NCI-H1105 treated with DMSO at 0.1 percent for 48 hours (cell line): ENCODE data around the gene TBCCD1.
"Not testable (repeated sequence)": the region's sequence is repeated elsewhere in the genome, so short reads cannot be mapped to it uniquely, and the experiment has no call there.

Experiments
- DNase-seq: peaks from one replicate; lab custom pipeline; 2025; lab: John Stamatoyannopoulos, UW

TBCCD1 gene

GRCh38 chr3:186519021-186519658 is 48.0 kb downstream of the TBCCD1 start:
- DNase-seq: no peak

GRCh38 chr3:186517218-186517617 is 49.9 kb downstream of the TBCCD1 start:
- no peak for DNase-seq

DNA sequence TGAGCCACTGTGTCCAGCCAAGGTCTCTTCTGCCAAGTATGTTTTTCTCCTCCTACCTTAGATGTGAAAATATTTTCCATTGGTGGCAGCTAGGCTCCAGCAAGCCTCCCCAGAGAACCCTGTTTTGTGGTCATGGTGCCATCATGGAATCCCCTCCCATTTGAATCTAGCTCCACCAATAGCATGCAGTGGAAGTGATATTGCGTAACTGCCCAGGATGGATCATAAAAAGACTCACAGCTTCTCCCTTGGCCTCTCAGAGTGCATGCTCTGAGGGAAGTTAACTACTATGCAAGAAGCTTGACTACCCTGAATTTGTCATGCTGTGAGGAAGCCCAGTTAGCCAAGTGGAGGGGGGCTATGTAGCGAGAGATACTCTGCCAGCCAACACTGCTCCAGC is 50.5 kb downstream of the TBCCD1 start:
- no peak for DNase-seq

DNA sequence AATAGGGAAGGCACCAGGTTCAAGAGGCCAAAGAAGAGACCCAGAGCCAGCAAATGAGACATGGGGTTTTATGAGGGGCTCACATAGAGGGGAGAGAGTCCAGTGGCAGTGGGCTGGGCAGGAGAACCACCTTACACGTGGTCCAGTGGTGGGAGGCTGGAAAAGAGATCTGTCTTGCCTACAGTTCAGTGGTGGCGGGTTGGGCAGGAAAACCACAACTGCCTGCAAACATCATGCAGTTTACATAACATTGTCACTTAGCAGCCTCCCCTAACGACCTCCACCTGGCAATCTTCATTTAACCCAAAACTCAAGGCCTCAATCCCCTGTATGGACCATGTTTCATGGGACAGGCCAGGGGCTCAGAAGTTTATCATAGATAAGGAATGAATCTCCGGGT is 52.0 kb downstream of the TBCCD1 start:
- DNase-seq: no peak

DNA sequence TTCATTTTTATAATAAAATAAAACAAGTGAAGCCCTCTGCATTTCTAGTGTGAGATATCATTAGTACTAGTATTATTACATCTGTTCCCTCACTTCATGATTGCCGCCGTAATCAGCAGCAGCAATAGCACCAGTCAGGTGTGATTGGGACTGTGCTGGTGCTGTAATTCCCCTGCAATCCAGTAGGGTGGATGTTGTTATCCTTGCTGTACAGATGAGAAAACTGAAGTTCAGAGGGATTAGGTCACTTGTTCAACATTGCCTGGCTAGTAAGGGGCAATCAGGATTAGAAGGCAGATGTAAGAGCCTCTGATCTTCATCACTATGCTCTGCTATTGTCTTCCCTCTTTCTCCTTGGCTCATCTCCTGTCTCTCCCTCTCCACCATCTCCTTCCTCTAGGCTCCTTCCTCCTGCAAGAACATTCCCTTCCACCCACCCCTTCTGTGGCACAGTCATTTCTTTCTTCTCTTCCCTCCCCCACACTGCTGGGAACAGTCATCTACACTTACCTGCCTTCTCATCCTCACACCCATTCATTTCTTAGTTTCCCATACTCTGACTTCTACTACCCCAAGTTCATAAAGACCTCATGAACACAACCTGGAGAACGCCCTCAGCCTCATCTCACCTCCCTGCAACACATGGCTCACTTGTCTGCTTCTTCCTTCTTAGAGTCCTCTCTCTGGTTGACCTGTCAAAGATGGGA is 52.7 kb downstream of the TBCCD1 start:
- DNase-seq: no peak

GRCh38 chr3:186513386-186513785 is 53.8 kb downstream of the TBCCD1 start:
- no peak for DNase-seq

- DNase-seq: no peak
These were observed 54.4 kb downstream of the TBCCD1 start for GRCh38 chr3:186512570-186513302.

DNA sequence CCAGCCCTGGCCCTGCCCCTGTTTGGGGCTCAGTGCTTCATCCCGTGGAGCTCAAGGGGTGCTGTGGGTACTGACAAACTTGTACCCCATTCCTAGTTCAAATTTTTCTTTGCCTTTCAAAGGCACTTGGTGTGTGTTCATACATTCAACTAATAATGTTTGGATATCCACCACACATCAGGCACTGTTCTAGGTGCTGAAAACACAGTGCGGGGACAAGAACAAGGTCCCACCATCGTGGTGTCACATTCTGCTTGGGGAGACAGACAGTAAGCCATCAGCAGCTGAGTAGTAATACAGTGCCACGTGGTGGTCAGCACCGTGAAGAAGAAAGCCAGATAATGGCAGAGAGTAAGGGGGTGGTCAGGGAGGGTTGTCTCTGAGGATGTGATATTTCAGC is 55.4 kb downstream of the TBCCD1 start:
- no peak for DNase-seq

DNA sequence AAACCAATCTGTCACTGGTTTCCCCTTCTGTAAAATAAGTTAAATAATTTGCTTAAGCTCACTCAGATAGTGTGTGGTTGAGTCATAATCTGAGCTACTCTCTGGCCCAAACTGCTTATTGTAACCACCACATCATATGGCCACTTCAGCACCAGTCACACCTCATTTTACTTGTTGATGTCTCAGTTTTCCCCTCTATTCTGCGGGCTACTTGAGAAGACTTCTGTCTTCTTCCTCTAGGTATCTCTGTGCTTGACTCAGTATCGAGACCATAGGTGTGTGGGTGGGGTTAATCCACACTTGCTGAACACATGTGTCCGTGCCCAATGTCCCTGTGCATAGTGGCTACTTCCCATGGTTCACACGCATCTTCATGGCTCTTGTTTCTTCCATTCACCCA is 55.9 kb downstream of the TBCCD1 start:
- DNase-seq: no peak

- no peak for DNase-seq
These were observed 56.6 kb downstream of the TBCCD1 start for GRCh38 chr3:186510374-186511079.

DNA sequence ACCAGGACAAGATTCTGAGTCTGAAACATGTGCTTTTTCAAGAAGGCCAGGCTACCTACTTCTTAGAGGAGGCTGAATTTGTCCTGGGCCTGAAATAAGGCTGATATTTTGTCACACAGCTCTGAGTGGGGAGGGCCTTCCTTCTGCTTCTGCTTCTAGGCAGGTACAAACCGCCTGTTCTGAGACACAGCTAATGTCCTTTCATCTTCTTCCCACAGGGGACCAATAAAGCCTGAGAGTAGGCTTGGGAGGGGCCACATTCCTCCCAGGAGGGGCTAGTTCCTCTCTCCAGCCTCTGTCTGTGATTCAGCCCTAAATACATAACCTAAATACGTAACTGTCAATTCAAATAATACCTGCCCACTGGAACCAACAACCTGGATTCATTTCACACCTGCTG is 57.7 kb downstream of the TBCCD1 start:
- DNase-seq: no peak

DNA sequence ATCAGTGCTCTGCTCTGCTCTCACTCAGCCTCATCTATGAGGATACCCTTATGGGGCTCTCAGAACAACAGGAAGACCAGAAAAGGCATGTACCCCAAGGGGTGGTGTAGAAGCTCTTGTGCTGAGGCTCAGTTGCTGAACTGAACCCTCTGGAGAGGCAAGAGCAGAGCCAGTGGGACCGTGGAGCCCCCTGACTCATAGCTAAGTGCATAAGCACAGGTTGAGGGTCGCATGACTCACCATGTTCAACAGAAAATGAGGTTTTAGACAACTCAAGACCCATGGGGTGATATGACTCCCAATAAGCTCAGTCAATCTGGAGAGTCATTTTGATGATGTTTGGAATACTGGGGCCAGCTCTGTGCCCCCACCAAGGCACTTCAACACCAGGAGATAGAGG is 60.3 kb downstream of the TBCCD1 start:
- DNase-seq: no peak

GRCh38 chr3:186506191-186506739 is 60.9 kb downstream of the TBCCD1 start:
- DNase-seq: no peak

GRCh38 chr3:186502966-186503712 is 64.0 kb downstream of the TBCCD1 start:
- no peak for DNase-seq

DNA sequence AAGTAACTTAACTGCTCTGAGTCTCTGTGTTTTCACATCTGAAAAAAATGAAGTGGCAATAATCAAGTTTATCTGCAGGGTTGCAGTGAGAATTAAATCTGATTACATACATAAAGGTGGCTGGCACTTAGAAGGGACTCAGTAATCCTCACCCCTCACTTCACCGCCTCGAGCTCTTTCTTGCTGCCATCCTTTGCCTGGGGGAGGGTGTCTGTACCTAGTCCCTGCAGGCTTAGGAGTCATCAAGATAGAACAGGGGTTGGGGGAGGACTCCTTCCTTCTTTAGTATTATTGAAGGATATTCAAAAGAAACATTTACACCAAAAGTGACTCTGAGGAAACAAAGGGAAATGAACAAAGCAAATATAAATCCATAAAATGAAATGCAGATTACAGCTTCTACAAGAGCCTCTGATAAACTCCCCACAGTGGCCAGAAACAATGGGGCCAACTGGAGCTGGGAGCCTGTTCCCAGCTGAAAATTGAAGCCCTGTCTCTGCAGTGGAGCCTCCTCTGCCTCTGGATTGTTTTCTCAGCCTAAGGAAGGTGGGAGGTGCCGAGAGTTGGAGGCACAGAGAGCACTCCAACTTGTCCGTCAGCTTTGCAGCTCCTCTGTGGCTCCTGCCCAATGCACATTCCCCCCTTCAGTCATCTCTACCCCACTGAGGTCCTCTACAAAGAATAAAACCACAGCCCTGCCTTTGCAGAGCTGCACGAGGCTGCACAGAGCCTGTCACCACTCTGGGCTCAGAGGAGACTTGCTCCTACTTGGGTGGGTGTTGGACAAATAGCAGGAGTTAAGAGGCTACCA is 64.8 kb downstream of the TBCCD1 start:
- no peak for DNase-seq

DNA sequence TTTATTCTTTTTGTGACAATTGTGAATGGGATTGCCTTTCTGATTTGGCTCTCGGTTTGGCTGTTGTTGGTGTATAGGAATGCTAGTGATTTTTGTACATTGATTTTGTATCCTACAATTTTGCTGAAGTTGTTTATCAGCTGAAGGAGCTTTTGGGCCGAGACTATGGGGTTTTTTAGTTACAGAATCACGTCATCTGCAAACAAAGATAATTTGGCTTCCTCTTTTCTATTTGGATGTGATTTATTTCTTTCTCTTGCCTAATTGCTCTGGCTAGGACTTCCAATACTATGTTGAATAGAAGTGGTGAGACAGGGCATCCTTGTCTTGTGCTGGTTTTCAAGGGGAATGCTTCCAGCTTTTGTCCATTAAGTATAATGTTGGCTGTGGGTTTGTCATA is 67.2 kb downstream of the TBCCD1 start:
- not testable (repeated sequence) for DNase-seq

DNA sequence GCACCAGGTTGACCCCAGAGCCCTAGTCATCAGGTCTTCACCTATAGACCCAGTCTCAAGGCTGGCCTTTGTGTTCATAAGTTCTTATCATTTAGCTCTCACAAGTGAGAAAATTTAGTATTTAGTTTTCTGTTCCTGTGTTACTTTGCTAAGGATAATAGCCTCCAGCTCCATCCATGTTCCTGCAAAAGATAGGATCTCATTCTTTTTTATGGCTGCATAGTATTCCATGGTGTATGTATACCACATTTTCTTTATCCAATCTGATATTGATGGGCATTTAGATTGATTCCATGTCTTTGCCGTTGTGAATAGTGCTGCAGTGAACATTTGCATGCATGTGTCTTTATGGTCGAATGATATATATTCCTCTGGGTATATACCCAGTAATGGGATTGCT is 69.1 kb downstream of the TBCCD1 start:
- DNase-seq: not testable (repeated sequence)

- no peak for DNase-seq
These were observed 69.5 kb downstream of the TBCCD1 start for GRCh38 chr3:186497608-186498007.

DNA sequence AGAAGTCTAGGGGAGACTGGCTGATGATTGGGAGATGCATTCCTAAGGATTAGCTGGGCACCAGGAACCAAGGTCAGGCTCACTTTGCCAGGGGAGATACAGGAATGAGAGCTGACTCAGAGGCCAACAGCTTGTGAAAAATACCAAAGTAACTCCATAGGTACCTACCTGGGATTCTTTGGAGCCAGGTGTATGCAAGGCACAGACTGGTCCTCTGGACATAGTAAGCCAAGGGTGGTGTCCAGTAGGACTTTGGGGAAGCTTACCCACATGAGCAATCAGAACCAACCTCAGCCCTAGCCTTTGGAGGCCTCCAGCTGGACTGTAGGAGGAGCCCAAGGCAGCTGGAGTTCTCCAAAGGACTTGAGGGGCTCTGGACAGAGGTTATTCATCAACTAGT is 70.5 kb downstream of the TBCCD1 start:
- DNase-seq: no peak
